Esophagus (tissue), 2 donors: ENCODE results near the gene BSND. TPM values are rescaled to one million over a fixed set of nuclear protein-coding genes. Genes with fewer than 3 reads are reported as not detected.

ENCODE experiments used
- H3K27ac ChIP-seq, 2 donors: one replicate each; pipeline ENCODE4 v1.5.1; 2013; ENCODE audit warnings: low read depth in 2 of 2, mild to moderate bottlenecking in 2 of 2, inconsistent platforms in 1 of 2, low read length in 1 of 2, moderate library complexity in 1 of 2
- H3K27me3 ChIP-seq, 2 donors: one replicate each; pipeline ENCODE4 v1.6.1; 2013; ENCODE audit warnings: low read length in 2 of 2, control low read depth in 1 of 2, mild to moderate bottlenecking in 1 of 2; ENCODE audit not compliant: insufficient read depth in 2 of 2, control insufficient read depth in 1 of 2
- H3K36me3 ChIP-seq, 2 donors: one replicate each; pipeline ENCODE4 v1.6.1; 2013; ENCODE audit warnings: low read length in 1 of 2; ENCODE audit not compliant: control insufficient read depth in 2 of 2, insufficient read depth in 2 of 2
- H3K4me1 ChIP-seq, 2 donors: one replicate each; pipeline ENCODE4 v1.6.1; 2013; ENCODE audit warnings: low read length in 1 of 2; ENCODE audit not compliant: control insufficient read depth in 2 of 2, insufficient read depth in 2 of 2
- H3K4me3 ChIP-seq, 2 donors: one replicate each; pipeline ENCODE4 v1.5.1; 2013; ENCODE audit warnings: low read length in 2 of 2, mild to moderate bottlenecking in 2 of 2, low read depth in 1 of 2, moderate library complexity in 1 of 2
- H3K9me3 ChIP-seq, 2 donors: one replicate each; pipeline ENCODE4 v1.6.1; 2013; ENCODE audit warnings: mild to moderate bottlenecking in 2 of 2, low read depth in 1 of 2, low read length in 1 of 2, moderate library complexity in 1 of 2; ENCODE audit not compliant: control insufficient read depth in 2 of 2, insufficient read depth in 1 of 2
- WGBS, 2 donors: extraction: QIAGEN DNeasy Blood & Tissue Kit; methylation state at CpG; one replicate each; pipeline ENCODE4 v1.1.7; 2013; 5-methylcytosine and 5-hydroxymethylcytosine counted together
- polyA plus RNA-seq, 2 donors: library from polyadenylated mRNA; stranded (reverse); fragments of 200-250 nt; gene quantifications; one replicate each; pipeline ENCODE4 v1.2.3, GENCODE V29; 2013
- donor health status: healthy with polysubstance abuse.
- donor health status: Bipolar disorder and iron deficiency.

The BSND gene
- polyA plus RNA-seq, 2 donors, result not detected

DNA sequence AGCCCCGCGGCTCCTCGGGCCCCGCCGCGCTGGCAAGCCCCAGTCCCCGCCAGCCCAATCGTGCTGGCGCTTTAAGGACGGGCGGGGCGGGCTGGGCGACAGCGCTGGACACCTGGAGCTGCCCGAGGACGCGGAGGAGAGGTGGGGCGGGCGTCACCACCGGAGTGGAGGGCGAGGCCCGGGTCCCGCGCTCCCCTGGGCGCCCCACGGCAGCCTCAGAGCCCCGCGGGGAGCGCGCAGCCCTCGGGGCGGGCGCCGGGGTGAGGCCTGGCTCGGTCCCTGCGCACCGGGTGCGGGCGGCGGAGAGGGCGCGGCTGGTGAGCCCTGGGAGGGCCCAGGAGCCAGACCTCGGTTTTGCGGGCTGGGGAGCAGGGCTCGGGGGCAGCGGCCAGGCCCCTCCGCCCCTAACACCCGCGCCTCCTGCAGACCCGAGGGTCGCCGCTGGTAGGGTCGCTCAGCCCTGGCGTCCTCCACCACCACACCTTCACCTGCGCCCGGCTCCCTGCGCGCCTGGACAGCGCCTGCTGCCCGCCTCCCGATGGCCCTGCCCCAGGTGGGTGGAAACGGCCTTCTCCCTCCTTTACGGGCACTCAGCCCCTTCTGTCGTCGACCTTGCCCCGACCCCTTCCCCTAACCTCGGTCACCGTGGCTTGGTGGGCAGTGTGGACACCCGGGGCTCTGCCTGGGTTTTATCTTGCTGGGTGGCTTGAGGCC is 18.0 kb upstream of the BSND start, which contains the start of gene TMEM61:
TSS of gene TMEM61 (plus strand) at position 101 of the 714 bp plus-strand sequence. CDS start at position 539, 438 bp downstream.
- Histone ChIP-seq H3K36me3 (no peaks in the 10 kb centered on the region), H3K4me1 (peaks cover 5 to 15% of the 10 kb centered on the region in 2 donors), H3K9me3 (no peaks in the 10 kb centered on the region), H3K27ac (peak within 1 kb of the TSS in 1 of 2 donors; percentile 22), H3K27me3 (no peaks in the 10 kb centered on the region), H3K4me3 (peak within 1 kb of the TSS; percentile 53 to 60)
- 7 to 9% methylated on average over 40 to 69 of the region's 69 CpGs for WGBS, 2 donors

DNA sequence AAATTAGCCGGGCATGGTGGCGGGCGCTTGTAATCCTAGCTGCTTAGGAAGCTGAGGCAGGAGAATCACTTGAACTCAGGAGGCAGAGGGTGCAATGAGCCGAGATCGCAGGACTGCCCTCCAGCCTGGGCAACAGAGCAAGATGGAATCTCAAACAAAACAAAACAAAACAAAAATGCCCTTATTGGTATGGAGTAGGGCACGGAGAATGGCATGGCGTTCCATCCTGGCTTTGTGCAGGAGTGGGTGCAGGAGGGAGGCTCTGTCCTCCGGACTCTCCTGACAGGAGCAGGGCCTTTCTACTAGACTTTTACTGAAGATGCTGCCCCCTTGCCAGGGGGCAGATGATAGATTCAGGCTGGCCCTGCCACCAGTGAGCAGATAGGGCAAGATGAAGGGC is 17.3 kb upstream of the BSND start:
- no peaks in the 10 kb centered on the region for H3K27me3 ChIP-seq
- no peaks in the 10 kb centered on the region for H3K36me3 ChIP-seq
- H3K9me3 ChIP-seq, result no peaks in the 10 kb centered on the region
- peaks cover 3 to 15% of the 10 kb centered on the region in 2 donors for H3K4me1 ChIP-seq
- WGBS, 2 donors, result 88% methylated on average over 8 of the region's 8 CpGs
- no peak overlapping the region for H3K4me3 ChIP-seq
- H3K27ac ChIP-seq, result no peak overlapping the region

DNA sequence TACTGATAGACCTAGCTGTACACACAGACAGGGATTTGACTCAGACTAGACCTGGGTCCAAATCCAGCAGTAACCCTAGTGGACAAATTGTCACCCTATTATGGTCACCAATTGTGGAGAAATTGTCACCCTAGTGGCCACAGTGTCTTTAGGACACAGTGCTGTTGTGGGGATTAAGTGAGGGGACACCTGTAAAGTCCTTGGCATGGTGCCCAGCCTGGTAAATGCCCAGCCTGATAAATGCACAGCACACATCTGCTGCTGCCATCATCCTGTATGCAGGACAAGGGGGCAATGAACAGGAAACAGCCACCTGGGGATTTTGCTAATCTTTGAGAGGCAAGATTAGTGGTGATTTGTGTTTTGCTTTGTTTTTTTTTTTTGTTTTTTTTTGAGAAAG is 16.0 kb upstream of the BSND start:
- Histone ChIP-seq H3K4me1 (peaks cover 3 to 12% of the 10 kb centered on the region in 2 donors), H3K36me3 (no peaks in the 10 kb centered on the region), H3K27me3 (no peaks in the 10 kb centered on the region), H3K9me3 (no peaks in the 10 kb centered on the region), H3K4me3 (no peak overlapping the region), H3K27ac (no peak overlapping the region)

DNA sequence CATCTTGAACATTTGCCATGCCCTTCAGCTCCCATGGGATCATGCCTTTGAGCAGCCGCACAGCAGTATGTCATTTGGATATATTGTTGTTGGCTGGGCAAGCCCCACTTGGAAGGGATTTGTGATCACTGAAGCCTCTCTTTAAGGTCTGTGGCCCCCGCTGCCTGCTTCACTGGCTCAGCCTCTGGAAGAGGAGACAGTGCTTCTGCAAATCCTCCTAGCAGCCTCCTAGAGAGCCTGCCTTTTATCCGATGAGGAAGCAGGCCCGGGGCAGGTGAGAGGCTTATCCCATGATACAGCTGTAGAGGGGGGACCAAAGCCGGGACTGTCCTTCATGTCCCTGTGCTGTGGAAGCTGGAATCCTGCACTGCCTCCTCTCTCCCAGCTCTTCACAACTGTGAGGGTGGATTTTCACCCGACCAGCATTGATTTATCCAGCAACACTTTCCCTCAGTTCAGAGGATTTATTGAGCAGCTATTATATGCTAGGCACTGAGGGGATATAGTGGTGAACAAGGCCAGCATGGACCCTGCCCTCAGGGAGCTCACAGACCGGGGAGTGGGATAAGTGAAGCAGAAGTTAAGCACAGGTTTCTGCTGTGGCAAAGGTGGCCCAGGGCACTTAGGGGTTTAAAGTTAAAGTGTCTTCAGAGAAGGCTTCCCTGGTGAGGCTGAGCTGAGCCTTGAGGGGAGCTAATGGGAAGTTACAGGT is 14.4 kb upstream of the BSND start:
- Histone ChIP-seq H3K27me3 (no peaks in the 10 kb centered on the region), H3K4me3 (no peak overlapping the region), H3K36me3 (no peaks in the 10 kb centered on the region), H3K27ac (no peak overlapping the region), H3K4me1 (peaks cover 0 to 8% of the 10 kb centered on the region in 2 donors), H3K9me3 (no peaks in the 10 kb centered on the region)
- 44 to 54% methylated on average over 7 of the region's 7 CpGs for WGBS, 2 donors

DNA sequence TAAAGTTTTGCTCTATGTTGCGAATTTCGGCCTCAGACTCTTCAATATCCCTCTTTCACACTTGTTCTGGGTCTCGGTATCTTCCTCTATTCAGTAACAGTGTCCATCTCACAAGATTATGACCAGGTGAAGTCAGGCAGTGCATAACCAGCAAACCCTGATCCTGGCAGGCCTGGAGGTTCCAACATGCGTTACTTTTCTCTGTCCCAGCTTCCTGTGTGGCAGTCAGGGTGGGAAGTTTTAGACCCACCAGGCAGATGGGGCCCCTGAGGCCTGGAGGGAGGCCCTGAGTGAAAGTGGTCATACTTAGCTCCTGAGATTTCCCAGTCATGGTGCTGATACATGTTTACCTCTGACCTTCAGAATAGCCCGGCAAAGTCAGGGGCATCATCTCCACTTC is 13.2 kb upstream of the BSND start:
- H3K36me3 ChIP-seq, result no peaks in the 10 kb centered on the region
- H3K27ac ChIP-seq, result no peak overlapping the region
- H3K4me3 ChIP-seq, result no peak overlapping the region
- no peaks in the 10 kb centered on the region for H3K27me3 ChIP-seq
- WGBS, 2 donors, result 88% methylated on average over 5 of the region's 5 CpGs
- H3K4me1 ChIP-seq, result peaks cover 0 to 4% of the 10 kb centered on the region in 2 donors
- no peaks in the 10 kb centered on the region for H3K9me3 ChIP-seq

DNA sequence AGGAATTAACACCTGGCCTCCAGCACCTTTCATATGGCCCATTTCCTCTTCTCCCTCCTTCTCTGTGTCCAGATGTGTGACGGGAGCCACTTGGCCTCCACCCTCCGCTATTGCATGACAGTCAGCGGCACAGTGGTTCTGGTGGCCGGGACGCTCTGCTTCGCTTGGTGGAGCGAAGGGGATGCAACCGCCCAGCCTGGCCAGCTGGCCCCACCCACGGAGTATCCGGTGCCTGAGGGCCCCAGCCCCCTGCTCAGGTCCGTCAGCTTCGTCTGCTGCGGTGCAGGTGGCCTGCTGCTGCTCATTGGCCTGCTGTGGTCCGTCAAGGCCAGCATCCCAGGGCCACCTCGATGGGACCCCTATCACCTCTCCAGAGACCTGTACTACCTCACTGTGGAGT is 12.7 kb upstream of the BSND start:
- Histone ChIP-seq H3K4me1 (peaks cover 0 to 1% of the 10 kb centered on the region in 2 donors), H3K9me3 (no peaks in the 10 kb centered on the region), H3K4me3 (no peak overlapping the region), H3K27me3 (no peaks in the 10 kb centered on the region), H3K27ac (no peak overlapping the region), H3K36me3 (no peaks in the 10 kb centered on the region)
- 87 to 88% methylated on average over 15 of the region's 15 CpGs for WGBS, 2 donors

DNA sequence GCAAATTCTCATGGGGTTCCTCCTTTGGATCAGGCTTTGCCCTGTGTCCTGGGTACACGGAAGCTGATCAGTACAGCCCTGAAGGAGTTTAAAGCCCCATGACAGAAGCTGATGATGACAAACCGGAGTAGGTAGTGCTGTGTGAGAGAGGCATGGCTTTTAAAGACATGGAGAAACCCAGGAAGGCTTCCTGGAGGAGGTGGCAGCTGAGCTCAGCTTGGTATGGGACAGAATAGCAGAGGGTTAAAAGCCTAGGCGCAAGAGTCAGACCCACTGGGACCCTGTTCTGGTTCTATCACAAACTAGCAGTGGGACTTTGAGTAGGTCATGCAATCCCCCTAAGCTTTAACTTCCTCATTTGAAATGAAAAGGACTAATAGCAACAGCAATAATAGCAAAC is 12.2 kb upstream of the BSND start:
- H3K4me1 ChIP-seq, result no peaks in the 10 kb centered on the region

DNA sequence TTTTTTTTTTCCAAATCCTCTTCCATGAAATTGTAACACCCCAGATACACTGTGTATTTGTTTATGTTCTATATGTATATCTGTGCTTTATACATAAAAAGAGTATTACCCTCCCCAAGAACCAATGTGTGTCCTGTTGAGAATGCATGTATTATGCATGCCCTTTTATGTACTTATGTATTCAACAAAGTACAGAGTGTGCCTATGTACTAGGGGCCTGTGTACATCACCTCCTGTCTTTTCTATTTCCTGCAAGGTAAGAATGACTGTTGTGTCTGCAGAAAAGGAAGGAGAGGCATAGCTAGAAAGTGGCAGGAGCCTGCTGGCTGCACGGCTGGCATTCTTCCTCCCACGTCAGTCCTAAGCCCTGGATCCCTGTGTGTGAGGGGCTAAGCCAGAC is 11.3 kb upstream of the BSND start:
- Histone ChIP-seq H3K27me3 (no peaks in the 10 kb centered on the region), H3K27ac (no peak overlapping the region), H3K9me3 (no peaks in the 10 kb centered on the region), H3K4me1 (no peaks in the 10 kb centered on the region), H3K36me3 (no peaks in the 10 kb centered on the region), H3K4me3 (no peak overlapping the region)
- 66 to 74% methylated on average over 2 of the region's 2 CpGs for WGBS, 2 donors

More for the DNA sequence above, 12.2 kb upstream of the BSND start:
- Histone ChIP-seq H3K27ac (no peak overlapping the region), H3K27me3 (no peaks in the 10 kb centered on the region), H3K4me3 (no peak overlapping the region), H3K9me3 (no peaks in the 10 kb centered on the region), H3K36me3 (no peaks in the 10 kb centered on the region)
- WGBS, 2 donors, result 85 to 94% methylated on average over 3 of the region's 3 CpGs

DNA sequence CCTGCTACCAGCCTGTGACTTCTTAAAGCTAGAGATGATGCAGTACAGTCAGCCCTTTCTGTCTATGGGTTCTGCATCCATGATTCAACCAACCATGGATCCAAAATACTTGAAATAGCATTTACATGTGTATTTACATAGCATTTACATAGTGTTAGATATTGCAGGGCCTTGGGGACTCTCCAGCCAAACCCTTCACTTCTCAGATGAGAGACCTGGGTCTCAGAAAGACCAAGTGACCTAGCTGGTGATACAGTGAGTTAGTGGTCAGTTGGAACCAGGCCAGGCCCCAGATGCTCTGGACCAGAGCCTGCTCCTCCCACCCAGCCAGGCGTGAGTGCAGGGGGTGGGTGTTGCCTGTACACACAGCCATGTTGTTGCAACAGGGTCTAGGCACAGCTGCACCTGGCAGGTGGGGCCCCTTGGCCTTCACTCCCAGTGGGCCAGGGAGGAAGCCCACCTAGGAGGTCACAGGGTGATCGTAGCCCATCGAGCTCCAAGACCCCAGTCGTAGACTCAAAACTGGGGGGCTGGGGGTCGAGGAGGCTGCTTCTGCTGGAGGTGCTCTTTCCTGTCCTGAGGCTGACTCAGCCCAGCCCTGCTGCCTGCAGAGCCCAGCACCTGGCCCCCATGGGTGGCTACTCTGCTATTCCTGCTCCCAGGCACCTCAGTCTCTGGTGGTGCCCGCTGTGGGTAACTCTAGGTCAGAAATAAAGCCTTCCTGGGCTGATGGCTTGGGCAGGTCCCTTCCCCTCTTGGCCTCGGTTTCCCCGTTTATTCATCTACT is 10.6 kb upstream of the BSND start:
- Histone ChIP-seq H3K36me3 (no peaks in the 10 kb centered on the region), H3K27ac (no peak overlapping the region), H3K9me3 (no peaks in the 10 kb centered on the region), H3K4me3 (no peak overlapping the region), H3K27me3 (no peaks in the 10 kb centered on the region), H3K4me1 (no peaks in the 10 kb centered on the region)
- WGBS, 2 donors, result 81 to 83% methylated on average over 8 of the region's 8 CpGs
